BLaER1 (cell line): ENCODE data around the gene SLC4A2.
"Not testable (repeated sequence)": the region's sequence is repeated elsewhere in the genome, so short reads cannot be mapped to it uniquely, and the experiment has no call there.

ENCODE experiments used
- H3K27ac ChIP-seq: shearing (Covaris generic); formaldehyde crosslinking; 2 replicates; pipeline ENCODE4 v1.8.1; 2022
- H3K27me3 ChIP-seq: shearing (Covaris generic); formaldehyde crosslinking; 2 replicates; pipeline ENCODE4 v1.8.1; 2022
- H3K36me3 ChIP-seq: shearing (Covaris generic); formaldehyde crosslinking; 2 replicates; pipeline ENCODE4 v1.8.1; 2022
- H3K4me1 ChIP-seq: shearing (Covaris generic); formaldehyde crosslinking; 2 replicates; pipeline ENCODE4 v1.8.1; 2022
- H3K4me2 ChIP-seq: shearing (Covaris generic); formaldehyde crosslinking; 2 replicates; pipeline ENCODE4 v1.8.1; 2022
- H3K4me3 ChIP-seq: shearing (Covaris generic); formaldehyde crosslinking; 2 replicates; pipeline ENCODE4 v1.8.1; 2022
- H3K9ac ChIP-seq: shearing (Covaris generic); formaldehyde crosslinking; 2 replicates; pipeline ENCODE4 v1.8.1; 2022
- H3K9me3 ChIP-seq: shearing (Covaris generic); formaldehyde crosslinking; 2 replicates; pipeline ENCODE4 v1.8.1; 2022
- H4K20me1 ChIP-seq: shearing (Covaris generic); formaldehyde crosslinking; 2 replicates; pipeline ENCODE4 v1.8.1; 2022
- Cebpa-rat ChIP-seq: shearing (Covaris generic); IDR thresholded peaks from 2 replicates; pipeline ENCODE4 v1.8.1; 2022

SLC4A2 gene

GRCh38 chr7:151059367-151060112 is at the start of gene SLC4A2:
Gene SLC4A2, plus strand, starts transcription at chr7:151059589. Its CDS starts 2,399 bp downstream, at chr7:151061988.
- peaks cover 49% of the 10 kb centered on the region for H3K4me1 ChIP-seq
- no peak for TF ChIP-seq Cebpa-rat
- no peaks in the 10 kb centered on the region for H3K9me3 ChIP-seq
- H3K27me3 ChIP-seq = no peaks in the 10 kb centered on the region
- H4K20me1 ChIP-seq = peaks cover 35% of the 10 kb centered on the region
- H3K9ac ChIP-seq = peak within 1 kb of the TSS; percentile 87
- H3K36me3 ChIP-seq = peaks cover 26% of the 10 kb centered on the region
- H3K4me3 ChIP-seq = peak within 1 kb of the TSS; percentile 89
- H3K4me2 ChIP-seq = peak within 1 kb of the TSS; percentile 96
- H3K27ac ChIP-seq = peak within 1 kb of the TSS; percentile 84

- TF ChIP-seq Cebpa-rat = no peak
- H3K4me2 ChIP-seq = peak overlapping the region; percentile 99
These were observed 49.4 kb upstream of the SLC4A2 start for GRCh38 chr7:151010037-151010306.

GRCh38 chr7:151010307-151011096 is 48.9 kb upstream of the SLC4A2 start:
- H3K4me3 ChIP-seq = peak overlapping the region; percentile 29; the same call in 1 of the 2 replicates
- TF ChIP-seq Cebpa-rat = no peak
- H3K36me3 ChIP-seq = peaks cover 7% of the 10 kb centered on the region; the same call in 1 of the 2 replicates
- H3K27ac ChIP-seq = peak overlapping the region; percentile 90
- H3K27me3 ChIP-seq = no peaks in the 10 kb centered on the region
- no peaks in the 10 kb centered on the region for H3K9me3 ChIP-seq
- H3K4me1 ChIP-seq = peaks cover 96% of the 10 kb centered on the region
- H4K20me1 ChIP-seq = no peaks in the 10 kb centered on the region
- H3K9ac ChIP-seq = peak overlapping the region; percentile 57
- H3K4me2 ChIP-seq = peak overlapping the region; percentile 99

More at GRCh38 chr7:151010037-151010306, 49.4 kb upstream of the SLC4A2 start:
- peaks cover 7% of the 10 kb centered on the region; the same call in 1 of the 2 replicates for H3K36me3 ChIP-seq
- peak overlapping the region; percentile 90 for H3K27ac ChIP-seq
- no peaks in the 10 kb centered on the region for H3K27me3 ChIP-seq
- H3K9me3 ChIP-seq = no peaks in the 10 kb centered on the region
- H3K9ac ChIP-seq = peak overlapping the region; percentile 57
- peak overlapping the region; percentile 29; the same call in 1 of the 2 replicates for H3K4me3 ChIP-seq
- H3K4me1 ChIP-seq = peaks cover 96% of the 10 kb centered on the region
- no peaks in the 10 kb centered on the region for H4K20me1 ChIP-seq

- Histone ChIP-seq H3K4me2 (peak overlapping the region; percentile 99), H3K4me1 (peaks cover 90% of the 10 kb centered on the region), H3K27ac (peak overlapping the region; percentile 90), H3K9ac (peak overlapping the region; percentile 57), H3K4me3 (peak overlapping the region; percentile 29; the same call in 1 of the 2 replicates), H4K20me1 (no peaks in the 10 kb centered on the region), H3K27me3 (no peaks in the 10 kb centered on the region), H3K9me3 (no peaks in the 10 kb centered on the region), H3K36me3 (peaks cover 7% of the 10 kb centered on the region; the same call in 1 of the 2 replicates)
- TF ChIP-seq Cebpa-rat = no peak
These were observed 48.3 kb upstream of the SLC4A2 start for GRCh38 chr7:151011097-151011409.

DNA sequence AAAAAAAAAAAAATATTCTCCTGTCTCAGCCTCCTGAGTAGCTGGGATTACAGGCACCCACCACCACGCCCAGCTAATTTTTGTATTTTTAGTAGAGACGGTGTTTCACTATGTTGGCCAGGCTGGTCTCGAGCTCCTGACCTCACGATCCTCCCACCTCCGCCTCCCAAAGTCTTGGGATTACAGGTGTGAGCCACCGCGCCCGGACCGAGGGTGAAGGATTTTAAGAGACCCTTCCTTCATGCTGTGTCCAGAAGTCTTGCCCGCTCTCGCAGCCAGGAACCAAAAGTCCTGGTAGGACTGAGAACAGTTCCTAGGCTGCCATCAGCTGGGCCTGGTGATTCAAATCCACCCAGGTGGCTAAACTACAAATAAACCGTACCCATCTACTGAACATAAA is 47.8 kb upstream of the SLC4A2 start:
- peak overlapping the region; percentile 59 for H3K4me2 ChIP-seq
- H3K4me1 ChIP-seq = peaks cover 90% of the 10 kb centered on the region
- H3K27ac ChIP-seq = not testable (repeated sequence)

GRCh38 chr7:151012031-151012692 is 47.2 kb upstream of the SLC4A2 start:
- no peak for TF ChIP-seq Cebpa-rat
- Histone ChIP-seq H3K4me1 (peaks cover 90% of the 10 kb centered on the region), H4K20me1 (no peaks in the 10 kb centered on the region), H3K27ac (no peak overlapping the region), H3K4me3 (no peak overlapping the region), H3K9me3 (no peaks in the 10 kb centered on the region), H3K4me2 (peak overlapping the region; percentile 59), H3K27me3 (no peaks in the 10 kb centered on the region), H3K36me3 (peaks cover 7% of the 10 kb centered on the region; the same call in 1 of the 2 replicates), H3K9ac (no peak overlapping the region)

More for the DNA sequence above, 47.8 kb upstream of the SLC4A2 start:
- H3K9ac ChIP-seq, H4K20me1 ChIP-seq, H3K27me3 ChIP-seq, H3K4me3 ChIP-seq, H3K9me3 ChIP-seq, H3K36me3 ChIP-seq: not testable (repeated sequence)

DNA sequence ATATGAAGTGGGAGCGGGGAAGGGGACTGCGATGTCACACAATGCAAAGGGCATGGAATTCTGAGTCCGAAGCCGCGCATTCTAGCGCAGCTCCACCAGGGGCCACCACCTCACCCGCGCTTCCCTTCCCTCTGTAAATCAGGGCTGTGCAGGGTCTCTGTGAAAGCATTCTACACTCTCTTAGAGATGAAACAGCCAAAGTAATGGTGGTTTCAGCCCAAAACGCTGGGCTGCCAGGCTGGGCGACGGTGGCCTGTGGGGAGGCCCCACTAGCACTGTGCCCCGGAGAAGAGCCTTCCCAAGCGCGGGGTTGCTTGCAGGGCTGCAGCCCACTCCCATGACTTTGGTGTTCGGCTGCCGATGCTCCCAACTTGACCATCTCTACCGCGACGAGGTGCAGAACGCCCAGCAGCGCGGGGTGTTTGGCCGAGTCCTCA is 46.5 kb upstream of the SLC4A2 start:
- Histone ChIP-seq H3K9ac (no peak overlapping the region), H3K27ac (no peak overlapping the region), H3K4me1 (peaks cover 90% of the 10 kb centered on the region), H3K4me2 (peak overlapping the region; percentile 59), H3K4me3 (no peak overlapping the region), H3K36me3 (peaks cover 7% of the 10 kb centered on the region; the same call in 1 of the 2 replicates), H3K9me3 (no peaks in the 10 kb centered on the region), H3K27me3 (no peaks in the 10 kb centered on the region), H4K20me1 (no peaks in the 10 kb centered on the region)
- TF ChIP-seq Cebpa-rat = no peak

DNA sequence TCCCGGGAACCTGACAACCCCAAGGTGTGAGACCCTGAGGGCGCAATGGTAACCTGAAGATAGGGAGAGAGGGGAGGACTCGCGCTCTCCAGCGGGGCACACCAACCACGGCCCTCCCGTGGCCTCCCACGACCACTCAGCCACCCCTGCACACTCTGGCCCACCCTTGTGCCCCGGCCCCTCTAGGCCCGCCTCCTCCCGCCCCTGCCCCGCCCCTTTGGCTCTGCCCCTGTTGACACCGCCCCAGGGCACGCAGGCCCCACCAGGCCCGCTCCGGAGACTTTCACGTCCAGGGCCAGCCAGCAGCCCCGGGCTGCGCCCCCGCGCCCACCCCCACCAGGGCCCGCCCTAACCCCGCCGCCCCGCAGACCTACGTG is 46.0 kb upstream of the SLC4A2 start:
- Histone ChIP-seq H3K9me3 (no peaks in the 10 kb centered on the region), H3K27ac (no peak overlapping the region), H3K36me3 (peaks cover 7% of the 10 kb centered on the region; the same call in 1 of the 2 replicates), H4K20me1 (no peaks in the 10 kb centered on the region), H3K9ac (no peak overlapping the region), H3K4me1 (peaks cover 90% of the 10 kb centered on the region), H3K4me3 (no peak overlapping the region), H3K27me3 (0 out of 2 replicates have a peak, but pooled peaks cover under 1% of the 10 kb centered on the region), H3K4me2 (peak overlapping the region; percentile 59)
- no peak for TF ChIP-seq Cebpa-rat

DNA sequence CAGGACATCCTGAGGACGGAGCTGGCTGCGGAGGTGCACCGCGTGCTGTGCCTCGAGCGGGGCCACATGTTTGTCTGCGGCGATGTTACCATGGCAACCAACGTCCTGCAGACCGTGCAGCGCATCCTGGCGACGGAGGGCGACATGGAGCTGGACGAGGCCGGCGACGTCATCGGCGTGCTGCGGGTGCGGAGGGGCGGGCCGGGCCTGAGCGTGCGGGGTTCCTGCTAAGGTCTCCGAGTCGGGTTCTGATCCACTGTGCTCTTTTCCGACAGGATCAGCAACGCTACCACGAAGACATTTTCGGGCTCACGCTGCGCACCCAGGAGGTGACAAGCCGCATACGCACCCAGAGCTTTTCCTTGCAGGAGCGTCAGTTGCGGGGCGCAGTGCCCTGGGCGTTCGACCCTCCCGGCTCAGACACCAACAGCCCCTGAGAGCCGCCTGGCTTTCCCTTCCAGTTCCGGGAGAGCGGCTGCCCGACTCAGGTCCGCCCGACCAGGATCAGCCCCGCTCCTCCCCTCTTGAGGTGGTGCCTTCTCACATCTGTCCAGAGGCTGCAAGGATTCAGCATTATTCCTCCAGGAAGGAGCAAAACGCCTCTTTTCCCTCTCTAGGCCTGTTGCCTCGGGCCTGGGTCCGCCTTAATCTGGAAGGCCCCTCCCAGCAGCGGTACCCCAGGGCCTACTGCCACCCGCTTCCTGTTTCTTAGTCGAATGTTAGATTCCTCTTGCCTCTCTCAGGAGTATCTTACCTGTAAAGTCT is 45.5 kb upstream of the SLC4A2 start:
- peaks cover 90% of the 10 kb centered on the region for H3K4me1 ChIP-seq
- H3K9me3 ChIP-seq = no peaks in the 10 kb centered on the region
- no peak overlapping the region for H3K4me3 ChIP-seq
- peak overlapping the region; percentile 59 for H3K4me2 ChIP-seq
- TF ChIP-seq Cebpa-rat = no peak
- H3K9ac ChIP-seq = no peak overlapping the region
- peaks cover 7% of the 10 kb centered on the region; the same call in 1 of the 2 replicates for H3K36me3 ChIP-seq
- H3K27me3 ChIP-seq = peaks cover 6% of the 10 kb centered on the region
- 0 out of 2 replicates have a peak overlapping the region, but pooled peaks have one; percentile 18 for H3K27ac ChIP-seq
- H4K20me1 ChIP-seq = no peaks in the 10 kb centered on the region
